AML-193 (cell line): ENCODE measurements around the gene GOLGA5.
A peak's percentile ranks its signal among the peaks of the same experiment; 100 is the strongest.
"Not testable (repeated sequence)": the region's sequence is repeated elsewhere in the genome, so short reads cannot be mapped to it uniquely, and the experiment has no call there.

Source experiments
- DNase-seq, 2 experiments: peaks; one replicate each; lab custom pipeline; 2025; lab: John Stamatoyannopoulos, UW

The GOLGA5 gene, protein sequence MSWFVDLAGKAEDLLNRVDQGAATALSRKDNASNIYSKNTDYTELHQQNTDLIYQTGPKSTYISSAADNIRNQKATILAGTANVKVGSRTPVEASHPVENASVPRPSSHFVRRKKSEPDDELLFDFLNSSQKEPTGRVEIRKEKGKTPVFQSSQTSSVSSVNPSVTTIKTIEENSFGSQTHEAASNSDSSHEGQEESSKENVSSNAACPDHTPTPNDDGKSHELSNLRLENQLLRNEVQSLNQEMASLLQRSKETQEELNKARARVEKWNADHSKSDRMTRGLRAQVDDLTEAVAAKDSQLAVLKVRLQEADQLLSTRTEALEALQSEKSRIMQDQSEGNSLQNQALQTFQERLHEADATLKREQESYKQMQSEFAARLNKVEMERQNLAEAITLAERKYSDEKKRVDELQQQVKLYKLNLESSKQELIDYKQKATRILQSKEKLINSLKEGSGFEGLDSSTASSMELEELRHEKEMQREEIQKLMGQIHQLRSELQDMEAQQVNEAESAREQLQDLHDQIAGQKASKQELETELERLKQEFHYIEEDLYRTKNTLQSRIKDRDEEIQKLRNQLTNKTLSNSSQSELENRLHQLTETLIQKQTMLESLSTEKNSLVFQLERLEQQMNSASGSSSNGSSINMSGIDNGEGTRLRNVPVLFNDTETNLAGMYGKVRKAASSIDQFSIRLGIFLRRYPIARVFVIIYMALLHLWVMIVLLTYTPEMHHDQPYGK

DNA sequence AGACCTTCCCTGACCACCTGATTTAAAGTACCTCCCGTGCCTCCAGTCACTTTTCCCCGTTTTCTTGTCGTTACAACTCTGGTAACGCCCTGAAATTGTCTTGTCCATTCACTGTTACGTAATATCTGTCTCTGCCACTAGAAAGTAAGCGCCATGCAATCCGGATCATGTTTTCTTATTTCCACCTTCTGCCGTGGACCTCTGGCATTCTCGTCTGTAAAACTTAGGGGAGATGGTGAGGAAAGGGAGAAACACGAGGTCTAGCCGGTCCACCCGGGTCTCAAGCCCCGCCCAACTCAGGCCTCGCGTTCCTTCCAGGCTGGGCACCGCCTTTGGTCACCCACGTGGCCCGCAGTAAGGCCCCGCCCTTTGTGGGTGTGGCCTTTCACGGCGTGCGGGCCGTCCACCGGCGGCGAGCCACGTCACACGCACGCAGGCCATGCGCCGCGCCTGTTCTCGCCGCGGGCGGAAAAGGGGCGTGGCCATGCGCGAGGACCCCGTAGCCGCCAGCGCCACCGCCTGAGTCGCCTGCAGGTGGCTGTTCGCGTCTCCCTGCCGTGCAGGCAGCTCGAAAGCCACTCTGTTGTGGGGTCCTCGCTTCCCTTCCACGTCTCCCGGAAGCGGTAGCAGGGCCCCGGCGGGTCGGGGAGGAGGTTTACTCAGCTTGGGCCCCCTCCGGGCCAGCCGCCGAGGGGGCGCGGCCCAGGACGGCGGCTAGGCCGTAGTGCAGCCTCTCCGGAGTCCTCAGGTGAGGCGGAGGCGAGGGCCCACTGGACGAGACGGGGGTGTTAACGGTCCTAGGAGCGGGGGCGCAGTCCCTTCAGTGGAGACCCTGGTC, at the start of gene GOLGA5:
Gene GOLGA5, plus strand, starts transcription at position 597 of the 838 bp plus-strand sequence. CDS start 3,133 bp downstream, outside the sequence.
- peak; percentile 97 to 99 for DNase-seq

DNA sequence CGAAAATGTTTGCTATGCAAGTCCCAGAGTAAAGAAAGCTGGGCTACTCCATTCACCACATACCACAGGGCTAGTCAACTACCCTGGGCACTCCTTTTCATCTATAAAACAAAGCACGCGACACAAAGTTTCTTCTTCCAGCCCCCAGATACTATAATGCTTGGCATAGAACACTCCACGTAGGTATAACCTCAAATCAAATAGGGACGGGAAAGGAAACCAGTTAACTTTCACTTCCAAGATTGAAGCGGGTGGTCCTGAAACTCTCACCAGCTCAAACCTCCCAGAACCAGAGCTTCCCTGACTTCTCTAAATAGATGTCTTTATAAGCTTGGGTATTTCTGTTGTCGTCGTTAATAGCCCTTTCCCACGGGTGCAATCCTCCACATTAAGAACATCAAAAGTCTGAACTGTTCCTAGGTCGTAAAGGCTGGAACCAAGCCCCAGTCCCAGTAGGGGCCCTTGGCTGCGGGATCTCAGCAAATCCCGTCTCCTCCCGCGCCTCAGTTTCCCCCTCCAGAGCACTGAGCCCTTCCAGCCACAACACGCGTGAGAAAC, 46.3 kb upstream of the GOLGA5 start:
- no peak for DNase-seq

DNA sequence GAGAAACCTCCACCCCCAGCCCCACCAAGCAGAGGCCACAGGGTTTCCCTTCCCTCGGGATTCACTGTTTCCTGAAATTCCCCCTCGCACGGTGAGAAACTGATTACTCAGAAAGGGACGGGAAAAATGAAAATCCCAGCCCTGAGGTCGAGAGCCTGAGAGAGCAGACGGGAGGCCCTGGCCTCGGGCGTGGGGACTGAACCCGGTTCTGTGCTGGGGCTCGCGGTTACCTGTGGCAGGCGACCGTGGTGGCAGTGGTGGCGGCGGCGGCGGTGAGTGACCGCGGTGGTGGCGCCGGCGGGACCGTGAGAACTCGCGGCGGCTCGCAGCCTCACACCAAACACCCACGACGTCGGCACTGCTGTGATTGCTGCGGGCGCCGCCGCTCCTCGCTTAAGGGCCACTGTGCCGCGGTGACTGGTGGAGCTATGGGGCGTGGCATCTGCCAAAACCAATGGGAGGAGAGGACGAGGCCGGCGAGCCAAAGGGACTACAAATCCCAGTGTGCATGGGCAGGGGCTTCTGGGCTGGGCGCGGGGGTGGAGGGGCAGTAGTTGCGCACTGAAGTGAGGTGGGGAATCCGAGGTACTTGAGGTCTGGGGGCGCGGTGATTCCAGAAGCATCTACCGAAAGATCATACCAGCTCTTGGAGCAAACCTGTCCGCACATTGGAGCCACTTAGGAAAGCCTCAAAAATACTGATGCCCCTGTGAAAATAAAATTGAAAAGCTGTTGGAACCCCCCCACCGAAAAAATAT, 45.7 kb upstream of the GOLGA5 start, which contains the start of gene LGMN:
Gene LGMN, minus strand, starts transcription at position 369 of the 758 bp plus-strand sequence. CDS start 15,841 bp downstream, outside the sequence.
- no peak for DNase-seq

DNA sequence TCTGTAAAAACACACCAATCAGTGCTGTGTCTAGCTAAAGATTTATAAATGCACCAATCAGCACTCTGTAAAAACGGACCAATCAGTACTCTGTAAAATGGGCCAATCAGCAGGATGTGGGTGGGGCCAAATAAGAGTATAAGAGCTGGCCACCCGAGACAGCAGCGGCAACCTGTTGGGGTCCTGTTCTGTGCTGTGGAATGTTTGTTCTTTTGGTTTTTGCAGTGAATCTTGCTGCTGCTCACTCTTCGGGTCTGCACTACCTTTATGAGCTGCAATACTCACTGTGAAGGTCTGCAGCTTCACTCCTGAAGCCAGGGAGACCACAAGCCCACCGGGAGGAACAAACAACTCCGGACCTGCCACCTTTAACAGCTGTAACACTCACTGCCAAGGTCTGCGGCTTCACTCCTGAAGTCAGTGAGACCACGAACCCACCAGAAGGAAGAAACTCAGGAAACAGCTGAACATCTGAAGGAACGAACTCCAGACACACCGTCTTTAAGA, 43.8 kb upstream of the GOLGA5 start:
- not testable (repeated sequence) for DNase-seq

DNA sequence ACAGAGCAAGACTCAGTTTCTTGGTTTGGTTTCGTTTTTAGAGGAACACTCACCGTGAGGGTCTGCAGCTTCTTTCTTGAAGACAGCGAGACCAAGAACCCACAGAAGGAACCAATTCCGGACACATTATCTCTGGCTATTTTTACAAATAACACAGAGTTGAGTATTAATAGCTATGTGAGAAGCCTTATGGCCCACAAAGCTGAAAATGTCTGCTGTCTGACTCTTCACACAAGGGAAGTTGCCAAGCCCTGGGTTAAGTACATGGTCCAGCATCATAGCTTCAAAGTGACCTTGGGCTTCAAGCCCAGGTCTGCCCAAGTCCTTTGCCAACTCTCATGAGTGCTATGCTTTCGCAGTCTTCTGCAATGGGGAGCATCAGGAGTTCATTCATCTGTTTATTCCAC, 43.1 kb upstream of the GOLGA5 start:
- no peak for DNase-seq

DNA sequence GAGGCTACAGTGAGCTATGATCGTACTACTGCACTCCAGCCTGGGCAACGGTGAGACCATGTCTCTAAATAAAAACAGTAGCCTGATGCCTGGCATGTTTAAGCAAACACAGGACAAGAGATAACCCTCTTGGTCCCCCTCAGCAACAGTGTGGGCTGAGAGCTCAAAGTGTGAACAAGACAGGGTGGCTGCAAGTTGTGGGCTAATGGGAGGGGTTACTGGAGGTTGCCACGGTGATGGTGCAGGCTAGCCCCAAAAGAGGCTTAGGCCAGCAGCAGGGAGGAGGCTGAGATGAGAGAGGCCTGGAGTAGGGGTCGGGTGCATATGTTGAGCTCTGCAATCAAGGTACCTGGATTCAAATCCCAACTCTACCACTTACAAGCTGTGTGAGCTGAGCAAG, 42.3 kb upstream of the GOLGA5 start:
- DNase-seq, result no peak

DNA sequence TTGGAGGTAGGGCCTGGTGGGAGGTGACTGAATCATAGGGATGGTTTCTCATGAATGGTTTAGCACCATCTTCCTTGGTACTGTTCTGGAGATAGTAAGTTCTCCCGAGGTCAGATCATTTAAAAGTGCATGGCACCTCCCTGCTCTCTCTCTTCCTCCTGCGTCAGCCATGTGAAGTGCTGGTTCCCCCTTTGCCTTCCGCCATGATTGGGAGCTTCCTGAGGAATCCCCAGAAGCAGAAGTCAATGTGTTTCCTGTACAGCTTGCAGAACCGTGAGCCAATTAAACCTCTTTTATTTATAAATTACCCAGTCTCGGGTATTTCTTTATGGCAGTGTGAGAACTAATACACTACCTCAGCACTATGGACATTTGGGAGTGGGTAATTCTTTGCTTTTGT, 40.9 kb upstream of the GOLGA5 start:
- DNase-seq, result no peak

DNA sequence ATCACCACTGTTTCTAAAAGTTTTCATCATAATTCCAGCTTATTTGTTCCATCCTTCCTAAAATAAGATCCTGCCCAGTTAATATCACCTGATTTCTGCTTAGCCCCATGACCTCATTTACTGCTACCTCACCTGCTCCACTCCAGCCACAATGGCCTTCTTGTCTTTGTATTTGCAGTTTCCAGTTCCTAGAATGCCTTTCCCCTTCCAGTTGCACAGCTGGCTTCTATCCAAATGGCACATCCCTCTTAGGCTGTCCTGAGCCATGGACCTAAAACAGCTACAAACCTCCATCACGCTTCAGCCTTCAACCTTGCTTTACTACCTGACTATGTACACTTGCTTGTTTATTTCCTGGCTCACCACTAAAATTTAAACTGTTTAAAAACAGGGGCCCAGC, 39.1 kb upstream of the GOLGA5 start:
- DNase-seq, result no peak

DNA sequence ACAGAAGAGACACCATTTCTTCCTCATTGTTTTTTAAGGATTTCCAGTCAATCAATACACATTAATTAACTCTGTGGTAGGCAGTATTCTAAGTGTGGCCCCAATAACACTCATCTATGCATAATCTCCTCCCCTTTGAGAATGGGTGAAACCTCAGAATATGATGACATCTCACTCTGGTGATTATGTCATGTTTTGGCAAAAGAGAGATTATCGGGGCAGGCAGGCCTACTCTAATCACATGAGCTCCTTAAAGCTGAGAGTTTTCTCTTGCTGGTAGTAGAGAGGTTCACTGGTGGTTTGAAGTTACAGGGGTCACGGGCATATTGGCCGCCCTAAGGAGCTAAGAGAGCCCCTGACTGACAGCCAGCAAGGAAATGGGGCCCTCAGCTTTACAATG, 38.6 kb upstream of the GOLGA5 start:
- DNase-seq, result no peak

DNA sequence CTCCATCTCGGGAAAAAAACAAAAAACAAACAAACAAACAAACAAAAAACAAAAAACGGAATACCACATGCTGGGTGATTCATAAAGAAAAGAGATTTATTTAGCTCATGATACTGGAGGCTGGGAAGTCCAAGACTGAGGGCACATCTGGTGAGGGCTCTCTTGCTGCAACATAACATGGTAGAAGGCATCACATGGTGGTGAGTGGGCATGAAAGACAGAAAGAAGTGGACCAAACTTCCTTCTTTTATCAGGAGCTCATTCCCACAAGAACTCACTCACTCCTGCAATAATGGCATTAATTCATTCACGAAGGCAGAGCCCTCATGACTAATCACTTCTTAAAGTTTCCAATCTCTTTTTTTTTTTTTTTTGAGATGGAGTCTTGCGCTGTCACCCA, 37.7 kb upstream of the GOLGA5 start:
- no peak for DNase-seq

DNA sequence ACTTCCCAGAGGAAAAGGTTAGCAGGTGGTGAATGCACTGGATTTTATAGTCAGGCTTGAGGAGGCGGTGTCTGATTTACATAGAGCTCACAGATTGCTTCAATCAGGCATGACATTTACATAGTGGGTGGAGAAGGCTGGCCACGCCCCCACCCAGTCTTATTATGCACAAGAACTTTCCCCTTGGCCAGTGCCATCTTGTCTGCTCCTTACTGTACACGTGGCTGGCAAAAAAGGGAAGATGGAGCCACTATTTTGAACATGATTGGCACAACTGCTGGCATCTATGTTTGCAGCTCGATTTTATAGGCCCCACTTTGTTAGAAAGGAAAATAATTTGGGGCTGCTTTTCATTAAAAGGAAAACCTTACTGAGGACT, 34.8 kb upstream of the GOLGA5 start:
- DNase-seq, result no peak

DNA sequence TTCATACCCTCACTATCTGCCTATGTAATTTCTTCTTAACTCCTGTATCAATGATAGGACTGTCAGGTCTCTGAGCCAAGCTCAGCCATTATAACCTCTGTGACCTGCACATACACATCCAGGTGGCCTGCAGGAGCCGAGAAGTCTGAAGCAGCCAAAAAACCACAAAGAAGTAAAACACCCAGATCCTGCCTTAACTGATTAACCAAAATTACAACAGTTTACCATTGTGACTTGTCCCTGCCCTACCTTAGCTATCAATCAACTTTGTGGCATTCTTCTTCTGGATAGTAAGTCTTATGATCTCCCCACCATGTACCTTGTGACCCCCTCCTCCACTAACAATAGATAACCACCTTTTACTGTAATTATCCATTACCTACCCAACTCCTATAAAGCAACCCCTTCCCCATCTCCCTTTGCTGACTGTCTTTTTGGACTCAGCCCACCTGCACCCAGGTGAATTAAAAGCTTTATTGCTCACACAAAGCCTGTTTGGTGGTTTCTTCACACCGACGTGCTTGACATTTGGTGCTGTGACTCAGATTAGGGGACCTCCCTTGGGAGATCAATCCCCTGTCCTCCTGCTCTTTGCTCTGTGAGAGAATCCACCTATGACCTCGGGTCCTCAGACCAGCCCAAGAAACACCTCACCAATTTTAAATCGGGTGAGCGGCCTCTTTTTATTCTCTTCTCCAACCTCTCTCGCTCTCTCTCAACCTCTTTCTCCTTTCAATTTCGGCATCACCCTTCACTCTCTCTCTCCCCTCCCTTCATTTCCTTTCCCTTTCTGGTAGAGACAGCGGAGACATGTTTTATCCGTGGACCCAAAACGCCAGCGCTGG, 34.2 kb upstream of the GOLGA5 start:
- DNase-seq, result no peak

DNA sequence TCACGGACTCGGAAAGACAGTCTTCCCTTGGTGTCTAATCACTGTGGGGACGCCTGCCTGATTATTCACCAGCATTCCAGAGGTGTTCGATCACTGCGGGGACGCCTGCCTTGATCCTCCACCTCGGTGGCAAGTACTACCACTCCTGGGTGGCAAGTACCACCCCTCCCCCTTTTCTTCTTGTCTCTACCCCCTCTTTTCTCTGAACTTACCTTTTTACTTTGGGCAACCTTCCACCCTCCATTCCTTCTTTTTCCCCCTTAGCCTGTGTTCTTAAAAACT, 33.6 kb upstream of the GOLGA5 start:
- no peak for DNase-seq

DNA sequence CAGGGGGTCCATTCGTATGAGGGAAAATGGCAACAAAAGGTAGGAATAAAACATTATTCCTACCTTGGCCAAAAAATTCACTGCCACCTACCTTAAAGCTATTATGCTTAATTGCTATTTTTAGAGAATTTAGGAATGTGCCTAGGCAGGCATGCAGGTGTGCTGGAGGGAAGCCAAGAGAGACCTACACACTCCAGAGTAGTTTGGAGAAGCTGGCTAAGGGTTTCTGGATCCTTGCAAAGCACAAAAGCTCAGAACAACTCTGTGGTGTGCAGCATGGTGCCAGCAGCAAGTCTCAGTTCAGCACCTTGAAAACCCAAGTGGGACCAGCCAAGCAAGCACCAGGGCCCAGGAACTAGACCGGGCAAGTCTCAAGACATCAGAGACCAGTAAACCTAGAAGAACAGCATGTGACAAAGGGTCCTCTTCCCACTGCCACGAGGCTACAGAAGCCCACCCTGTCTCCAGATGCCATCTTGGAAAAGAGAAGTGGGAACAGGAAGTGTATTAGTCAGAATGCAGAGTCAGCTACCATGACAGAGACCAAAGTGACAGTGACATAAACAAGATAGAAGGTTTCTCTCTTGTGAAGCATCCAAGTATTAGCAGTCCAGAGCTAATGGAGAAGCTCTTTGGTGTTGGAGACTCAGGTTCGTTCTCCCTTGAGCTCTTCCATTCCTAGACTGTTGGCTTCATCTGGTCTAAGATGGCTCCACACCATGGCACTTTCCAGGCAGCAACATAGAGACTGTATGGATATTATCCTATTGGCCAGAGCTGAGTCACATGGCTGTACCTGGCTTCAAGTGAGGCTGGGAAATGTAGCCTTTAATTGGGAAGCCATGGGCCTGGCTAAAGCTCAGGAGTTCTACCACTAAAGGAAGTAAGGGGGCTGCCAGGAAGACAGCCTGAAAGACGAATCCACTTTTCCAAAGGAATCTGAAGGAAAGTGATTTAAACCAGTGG, 30.2 kb upstream of the GOLGA5 start:
- DNase-seq, result not testable (repeated sequence)

DNA sequence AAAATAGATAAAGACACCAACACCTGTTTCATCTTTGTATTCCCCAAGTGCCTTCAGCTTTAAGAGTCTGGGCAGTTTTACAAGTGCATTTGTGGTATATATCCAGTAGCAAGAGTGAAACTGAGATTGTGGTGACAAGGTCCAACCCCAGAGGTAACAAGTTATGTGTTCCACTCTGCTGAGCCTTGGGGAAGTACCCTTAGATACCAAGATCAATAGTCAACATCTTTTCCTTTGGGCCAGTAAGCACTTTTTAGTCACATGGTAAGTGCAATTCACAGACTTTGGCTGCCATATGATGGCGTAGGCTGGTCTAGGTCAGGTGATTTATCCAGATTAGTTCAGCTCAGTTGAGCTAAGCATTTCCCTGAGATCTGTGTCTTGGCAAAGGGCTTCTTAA, 25.9 kb upstream of the GOLGA5 start:
- not testable (repeated sequence) for DNase-seq

DNA sequence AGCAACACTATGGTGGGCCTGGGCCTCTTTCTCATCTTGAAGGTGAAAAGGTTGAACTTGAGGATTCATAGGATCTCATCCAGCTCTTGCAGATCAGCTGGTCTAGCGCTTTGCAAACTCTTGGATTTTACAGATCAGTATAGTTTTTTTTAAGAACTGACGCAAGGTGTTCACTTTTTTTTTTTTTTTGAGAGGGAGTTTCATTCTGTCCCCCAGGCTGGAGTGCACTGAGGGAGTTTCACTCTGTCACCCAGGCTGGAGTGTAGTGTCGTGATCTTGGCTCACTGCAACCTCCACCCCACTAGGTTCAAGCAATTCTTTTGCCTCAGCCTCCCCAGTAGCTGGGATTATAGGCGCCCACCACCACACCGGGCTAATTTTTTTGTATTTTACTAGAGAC, 25.3 kb upstream of the GOLGA5 start:
- DNase-seq, result no peak

DNA sequence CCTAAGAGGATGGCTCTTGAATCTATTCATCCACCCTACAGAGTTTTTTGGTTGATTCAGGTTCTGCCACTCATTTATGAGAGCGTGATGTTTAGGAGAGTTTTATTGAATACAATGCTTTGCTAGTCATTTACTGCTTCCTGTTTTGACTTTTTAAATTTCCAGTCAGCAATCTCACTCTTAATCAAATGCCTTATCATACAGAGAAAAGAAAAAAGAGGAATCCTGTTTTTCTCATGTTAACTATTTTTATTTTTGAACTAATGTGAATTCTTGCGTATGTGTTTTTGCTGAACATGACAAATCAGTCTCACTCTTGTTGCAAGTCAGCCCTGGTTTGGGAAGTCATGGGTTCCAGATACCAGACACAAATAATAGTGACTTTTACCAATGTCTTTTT, 23.6 kb upstream of the GOLGA5 start:
- no peak for DNase-seq

DNA sequence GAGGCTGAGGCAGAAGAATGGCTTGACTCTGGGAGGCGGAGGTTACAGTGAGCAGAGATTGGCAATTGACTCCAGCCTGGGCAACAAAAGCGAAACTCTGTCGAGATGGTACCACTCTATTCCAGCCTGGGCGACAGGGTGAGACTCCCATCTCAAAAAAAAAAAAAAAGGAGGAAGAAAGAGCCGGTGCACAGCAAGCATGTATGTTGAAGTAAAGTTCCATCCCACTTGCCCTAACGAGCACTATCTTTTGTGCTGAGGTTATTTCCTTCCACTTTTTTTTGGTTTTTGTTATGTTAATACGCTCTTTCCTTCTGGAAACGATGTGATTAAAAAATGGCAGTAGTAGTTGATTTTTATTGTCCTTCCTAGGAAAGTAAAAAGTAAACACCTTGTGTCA, 19.5 kb upstream of the GOLGA5 start:
- DNase-seq, result no peak

DNA sequence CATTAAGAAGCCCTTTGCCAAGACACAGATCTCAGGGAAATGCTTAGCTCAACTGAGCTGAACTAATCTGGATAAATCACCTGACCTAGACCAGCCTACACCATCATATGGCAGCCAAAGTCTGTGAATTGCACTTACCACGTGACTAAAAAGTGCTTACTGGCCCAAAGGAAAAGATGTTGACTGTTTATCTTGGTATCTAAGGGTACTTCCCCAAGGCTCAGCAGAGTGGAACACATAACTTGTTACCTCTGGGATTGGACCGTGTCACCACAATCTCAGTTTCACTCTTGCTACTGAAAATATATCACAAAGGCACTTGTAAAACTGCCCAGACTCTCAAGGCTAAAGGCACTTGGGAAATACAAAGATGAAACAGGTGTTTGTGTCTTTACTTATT, 18.8 kb upstream of the GOLGA5 start:
- DNase-seq, result not testable (repeated sequence)
